Activated CD4-positive, alpha-beta T cell treated with anti-CD3 and anti-CD28 coated beads, Interleukin-2, amount 50 U/mL, for 24 hours (primary cell): ENCODE measurements around the gene GJA1.

Source experiments
- DNase-seq, 2 donors: peaks; one replicate each; pipeline ENCODE4 v3.0.0-alpha.2; 2020; ENCODE audit warnings: low read depth in 1 of 2, low spot score in 1 of 2

Gene GJA1

GRCh38 chr6:121482751-121483150, 47.3 kb downstream of the GJA1 start:
- no peak for DNase-seq

DNA sequence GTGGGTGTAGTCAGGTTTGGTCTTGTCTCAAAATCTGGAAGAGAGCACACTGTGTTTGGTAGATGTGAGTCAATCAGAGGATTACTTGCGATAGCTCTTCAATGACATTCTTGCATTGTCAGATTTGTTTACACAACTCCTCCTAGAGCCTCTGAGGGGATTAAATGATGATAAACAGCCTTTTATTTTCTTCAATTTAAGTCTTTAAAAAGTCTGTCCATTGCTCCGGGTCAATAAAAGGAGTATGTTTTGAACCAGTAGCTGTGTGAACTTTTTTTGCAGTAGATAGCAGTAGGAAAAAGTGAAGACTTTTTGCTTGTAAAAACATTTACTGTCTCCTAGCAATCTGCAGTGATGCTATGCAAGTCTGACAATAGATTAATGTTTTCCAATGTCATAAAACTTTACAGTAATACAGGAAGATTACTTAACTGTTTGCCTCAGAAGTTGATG, 49.9 kb downstream of the GJA1 start:
- no peak for DNase-seq

GRCh38 chr6:121491576-121491975, 56.1 kb downstream of the GJA1 start:
- DNase-seq = no peak

DNA sequence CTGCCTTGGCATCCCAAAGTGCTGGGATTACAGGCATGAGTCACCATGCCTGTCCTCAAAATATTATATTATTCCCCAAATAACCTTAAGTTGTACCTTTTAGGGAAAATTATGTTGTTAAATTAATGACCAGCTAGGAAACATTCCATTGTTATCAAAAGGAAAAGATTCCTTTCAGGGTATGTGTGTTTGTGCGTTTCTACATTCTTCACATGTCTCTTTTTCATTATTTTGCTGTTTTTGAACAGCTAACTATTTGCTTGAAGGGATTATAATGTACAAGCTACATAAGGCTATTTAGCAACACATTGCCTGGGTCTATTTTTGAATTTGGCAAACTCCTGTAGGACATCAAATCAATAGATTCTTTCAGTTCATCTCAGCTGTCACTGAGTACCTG, 57.1 kb downstream of the GJA1 start:
- no peak for DNase-seq

DNA sequence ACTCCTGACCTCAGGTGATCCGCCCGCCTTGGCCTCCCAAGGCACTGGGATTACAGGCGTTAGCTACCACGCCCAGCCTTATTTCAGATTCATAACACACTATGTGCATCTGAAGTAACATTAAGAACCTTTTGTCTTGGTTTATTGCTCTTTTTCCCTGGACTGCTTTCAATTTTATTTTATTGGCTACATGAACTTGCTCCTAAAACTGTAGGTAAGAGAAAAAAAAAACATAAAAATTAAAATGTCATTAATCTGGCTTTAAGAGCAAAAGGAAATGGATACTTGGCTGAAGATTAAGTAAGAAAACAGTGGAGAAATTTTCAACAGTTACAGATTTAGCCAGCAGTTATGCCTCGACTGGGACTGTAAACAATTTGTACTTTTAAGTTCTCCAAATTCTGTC, 62.5 kb downstream of the GJA1 start:
- DNase-seq = no peak

DNA sequence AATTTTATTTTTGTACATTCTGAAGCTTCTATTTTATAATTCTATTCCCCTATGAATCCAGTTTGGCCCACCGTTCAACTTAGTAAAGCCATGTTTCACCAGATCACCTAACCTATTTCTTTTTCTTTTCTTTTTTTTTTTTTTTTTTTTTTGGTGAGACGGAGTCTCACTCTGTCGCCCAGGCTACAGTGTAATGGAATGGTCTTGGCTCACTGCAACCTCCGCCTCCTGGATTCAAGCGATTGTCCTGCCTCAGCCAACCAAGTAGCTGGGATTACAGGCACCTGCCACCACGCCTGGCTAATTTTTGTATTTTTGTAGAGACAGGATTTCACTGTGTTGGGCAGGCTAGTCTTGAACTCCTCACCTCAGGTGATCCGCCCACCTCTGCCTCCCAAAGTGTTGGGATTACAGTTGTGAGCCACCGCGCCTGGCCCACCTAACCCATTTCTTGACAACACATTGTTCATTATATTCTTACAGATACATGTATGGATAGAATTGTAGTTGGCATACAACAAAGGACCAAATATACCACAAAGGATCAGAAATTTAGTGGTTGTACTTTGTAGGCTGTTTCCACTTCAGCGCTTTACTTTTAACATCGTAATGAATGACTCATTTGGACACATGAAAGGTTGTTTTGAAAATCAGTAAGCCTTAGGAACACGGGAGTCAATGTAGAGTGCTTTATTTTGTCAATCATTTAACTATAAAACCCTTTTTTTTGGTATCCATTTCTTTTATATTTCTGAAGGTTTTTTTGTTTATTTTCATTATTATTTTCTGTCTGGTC, 63.2 kb downstream of the GJA1 start:
- DNase-seq = no peak
